A549 (cell line): ENCODE results near the gene DUOX2. TPM values are rescaled to one million over a fixed set of nuclear protein-coding genes. Genes with fewer than 3 reads are reported as not detected.
"Not testable (repeated sequence)": the region's sequence is repeated elsewhere in the genome, so short reads cannot be mapped to it uniquely, and the experiment has no call there.

Experiments used
- ATAC-seq, 2 experiments: fragments of 200-7000 bp in 1 of 2; fragments of >200 bp in 1 of 2; cut with Nextera tagmentation in 1 of 2; cut with Tn5 transposase in 1 of 2; 3 replicates each; pipeline versions ENCODE4 v1.8.0 to v1.9.1; 2018 to 2020; ENCODE audit warnings: mild to moderate bottlenecking in 1 of 2, moderate library complexity in 1 of 2
- CTCF ChIA-PET: fragments of 300-600 bp; sonication (Branson Sonifier 250); formaldehyde crosslinking; extraction: SDS; loops from one replicate; lab custom pipeline; 2021; ENCODE audit warnings: antibody characterized with exemption, inconsistent platforms; lab: Yijun Ruan, JAX
- POLR2A ChIA-PET: fragments of 350-600 bp; formaldehyde crosslinking; extraction: SDS; loops from one replicate; lab custom pipeline; 2021; ENCODE audit warnings: antibody characterized with exemption, inconsistent platforms; lab: Yijun Ruan, JAX
- DNase-seq, 2 experiments: peaks; one replicate each; pipeline versions ENCODE4 v3.0.0 to v3.0.0-alpha.2; 2011 to 2016; ENCODE audit warnings: low read depth in 1 of 2, low spot score in 1 of 2
- FAIRE-seq: peaks from 2 replicates; lab custom pipeline; 2011; peaks lifted over from hg19 to GRCh38; lab: Jason Lieb, UNC
- H3K27ac ChIP-seq, 2 experiments: fragments of >200 bp; sonication (Bioruptor Twin); formaldehyde crosslinking; 3 replicates each; pipeline ENCODE4 v1.5.1; 2016 to 2017
- H3K4me1 ChIP-seq: fragments of >200 bp; sonication (Bioruptor Twin); formaldehyde crosslinking; 3 replicates; pipeline ENCODE4 v1.6.1; 2016
- H3K4me2 ChIP-seq: fragments of >200 bp; sonication (Bioruptor Twin); formaldehyde crosslinking; 3 replicates; pipeline ENCODE4 v1.6.1; 2016
- H3K4me3 ChIP-seq: fragments of >200 bp; sonication (Bioruptor Twin); formaldehyde crosslinking; 3 replicates; pipeline ENCODE4 v1.5.1; 2016
- H3K9me3 ChIP-seq: fragments of >200 bp; sonication (Bioruptor Twin); formaldehyde crosslinking; 3 replicates; pipeline ENCODE4 v1.6.1; 2016
- CBX8 ChIP-seq: fragments of 200-600 bp; sonication (generic); IDR thresholded peaks from 2 replicates; pipeline ENCODE4 v1.6.1; 2016
- CTCF ChIP-seq: fragments of >200 bp; sonication (Bioruptor Twin); formaldehyde crosslinking; IDR thresholded peaks from 3 replicates; pipeline ENCODE4 v1.5.1; 2016
- HOXB13 ChIP-seq: fragments of 250-450 bp; sonication (Bioruptor Pico); IDR thresholded peaks from 2 replicates; pipeline ENCODE4 v1.5.0; 2020; ENCODE audit warnings: low read depth, mild to moderate bottlenecking, moderate library complexity
- HOXB5 ChIP-seq: fragments of 250-450 bp; sonication (Bioruptor Pico); IDR thresholded peaks from 2 replicates; pipeline ENCODE4 v1.5.0; 2020; ENCODE audit warnings: mild to moderate bottlenecking, moderate library complexity
- JUNB ChIP-seq: fragments of >200 bp; sonication (Bioruptor Twin); formaldehyde crosslinking; IDR thresholded peaks from 2 replicates; pipeline ENCODE4 v1.6.1; 2016
- KDM5A ChIP-seq: fragments of 200-600 bp; sonication (generic); IDR thresholded peaks from 2 replicates; pipeline ENCODE4 v1.6.1; 2016; ENCODE audit warnings: antibody characterized with exemption, mild to moderate bottlenecking
- MAZ ChIP-seq: fragments of 150-350 bp; IDR thresholded peaks from 2 replicates; pipeline ENCODE4 v1.6.1; 2014; ENCODE audit warnings: antibody characterized with exemption, low read depth, low read length, borderline replicate concordance
- NFE2L2 ChIP-seq: fragments of 150-350 bp; conservative IDR thresholded peaks from 2 replicates; pipeline ENCODE4 v1.6.1; 2014; ENCODE audit warnings: low read length
- NPAS2 ChIP-seq: fragments of 250-450 bp; sonication (Bioruptor Pico); IDR thresholded peaks from 2 replicates; pipeline ENCODE4 v1.8.0; 2022; ENCODE audit warnings: mild to moderate bottlenecking, moderate library complexity, borderline replicate concordance
- NR3C1 ChIP-seq: fragments of >200 bp; sonication (Bioruptor Twin); formaldehyde crosslinking; IDR thresholded peaks from 3 replicates; pipeline ENCODE4 v1.6.1; 2017
- RARB ChIP-seq: fragments of 250-450 bp; sonication (Bioruptor Pico); IDR thresholded peaks from 2 replicates; pipeline ENCODE4 v1.8.0; 2021; ENCODE audit warnings: mild to moderate bottlenecking, moderate library complexity
- RCOR1 ChIP-seq: fragments of 150-350 bp; IDR thresholded peaks from 2 replicates; pipeline ENCODE4 v1.6.1; 2014; ENCODE audit warnings: antibody characterized with exemption, low read length, low read depth
- RFX5 ChIP-seq: fragments of 450-650 bp; IDR thresholded peaks from 2 replicates; pipeline ENCODE4 v1.7.1; 2014; ENCODE audit warnings: antibody characterized with exemption, mild to moderate bottlenecking, moderate library complexity
- TFCP2L1 ChIP-seq: fragments of 250-450 bp; sonication (Bioruptor Pico); IDR thresholded peaks from 2 replicates; pipeline ENCODE4 v1.5.0; 2021; ENCODE audit warnings: mild to moderate bottlenecking
- WGBS: methylation state at CpG from one replicate; pipeline ENCODE4 v1.1.6; 2017; ENCODE audit errors: missing lambda C conversion rate; 5-methylcytosine and 5-hydroxymethylcytosine counted together
- polyA plus RNA-seq, 4 experiments: library from polyadenylated mRNA; depleted of rRNA in 3 of 4; stranded (reverse); fragments of >200 nt; fragmentation: RNase III in 1 of 4; extraction: RNeasy Plus Mini Kit Qiagen cat#74134 plus additional on column Dnase treatment in 1 of 4; gene quantifications; 2 replicates in 3 of 4; 3 replicates in 1 of 4; pipeline ENCODE4 v1.2.3, GENCODE V29; 2011 to 2017
- small RNA-seq, 6 experiments: library from RNA; depleted of rRNA; stranded (forward); fragments of <200 nt; gene quantifications; one replicate each; pipeline ENCODE3, GENCODE V24; 2012
- TF ChIP-seq, protein P1 (sequence below): fragments of 150-350 bp; IDR thresholded peaks from 2 replicates; pipeline ENCODE4 v1.6.1; 2014; ENCODE audit warnings: low read depth, mild to moderate bottlenecking, low read length

DUOX2 gene
- polyA plus RNA-seq, 2 of the 4 experiments (the other 2 are of a cell fraction): 0.05 to 0.06 TPM

GRCh38 chr15:45048794-45049631, 65.0 kb downstream of the DUOX2 start:
- no peaks in the 10 kb centered on the region for H3K4me1 ChIP-seq
- no peak overlapping the region for H3K27ac ChIP-seq
- no peak for FAIRE-seq
- CTCF ChIA-PET: no interaction called here
- no peaks in the 10 kb centered on the region for H3K9me3 ChIP-seq
- no peak overlapping the region for H3K4me3 ChIP-seq
- POLR2A ChIA-PET: no interaction called here
- WGBS: 83% methylated on average over 7 of the region's 7 CpGs
- no peak for ATAC-seq
- H3K4me2 ChIP-seq: no peak overlapping the region
- TF ChIP-seq TFCP2L1 (CRISPR knock-in tag) (no peak), RCOR1 (no peak), JUNB (no peak), RARB (no peak), HOXB13 (CRISPR knock-in tag) (no peak), MAZ (no peak), CBX8 (no peak), CTCF (no peak), NPAS2 (CRISPR knock-in tag) (no peak), RFX5 (no peak), HOXB5 (no peak), NR3C1 (no peak), KDM5A (no peak), NFE2L2 (no peak)
- TF ChIP-seq, protein P1, sequence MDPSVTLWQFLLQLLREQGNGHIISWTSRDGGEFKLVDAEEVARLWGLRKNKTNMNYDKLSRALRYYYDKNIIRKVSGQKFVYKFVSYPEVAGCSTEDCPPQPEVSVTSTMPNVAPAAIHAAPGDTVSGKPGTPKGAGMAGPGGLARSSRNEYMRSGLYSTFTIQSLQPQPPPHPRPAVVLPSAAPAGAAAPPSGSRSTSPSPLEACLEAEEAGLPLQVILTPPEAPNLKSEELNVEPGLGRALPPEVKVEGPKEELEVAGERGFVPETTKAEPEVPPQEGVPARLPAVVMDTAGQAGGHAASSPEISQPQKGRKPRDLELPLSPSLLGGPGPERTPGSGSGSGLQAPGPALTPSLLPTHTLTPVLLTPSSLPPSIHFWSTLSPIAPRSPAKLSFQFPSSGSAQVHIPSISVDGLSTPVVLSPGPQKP: no peak
- DNase-seq: no peak

DNA sequence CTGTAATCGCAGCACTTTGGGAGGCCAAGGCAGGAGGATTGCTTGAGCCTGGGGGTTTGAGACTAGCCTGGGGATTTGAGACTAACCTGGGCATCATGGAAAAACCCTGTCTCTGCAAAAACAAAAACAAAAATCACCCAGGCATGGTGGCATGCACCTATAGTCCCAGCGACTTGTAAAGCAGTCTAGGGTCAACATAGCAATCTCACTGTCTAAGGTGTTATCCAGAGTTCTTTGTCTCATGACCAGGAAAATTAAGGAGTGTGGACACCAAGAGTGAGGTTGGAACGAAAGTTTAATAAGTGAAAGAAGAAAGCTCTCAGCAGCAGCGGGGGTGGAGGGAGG, 65.6 kb downstream of the DUOX2 start:
- FAIRE-seq, H3K4me1 ChIP-seq, H3K4me3 ChIP-seq, H3K9me3 ChIP-seq, H3K4me2 ChIP-seq, POLR2A ChIA-PET, CTCF ChIA-PET, DNase-seq, H3K27ac ChIP-seq, ATAC-seq: not testable (repeated sequence)
- 93% methylated on average over 4 of the region's 4 CpGs for WGBS

- H3K4me1 ChIP-seq, FAIRE-seq, DNase-seq, ATAC-seq, H3K4me3 ChIP-seq, H3K27ac ChIP-seq, H3K9me3 ChIP-seq, CTCF ChIA-PET, H3K4me2 ChIP-seq, POLR2A ChIA-PET: not testable (repeated sequence)
- WGBS: 100% methylated on average over 1 of the region's 1 CpG
Measured at GRCh38 chr15:45044270-45044669, 69.7 kb downstream of the DUOX2 start.

DNA sequence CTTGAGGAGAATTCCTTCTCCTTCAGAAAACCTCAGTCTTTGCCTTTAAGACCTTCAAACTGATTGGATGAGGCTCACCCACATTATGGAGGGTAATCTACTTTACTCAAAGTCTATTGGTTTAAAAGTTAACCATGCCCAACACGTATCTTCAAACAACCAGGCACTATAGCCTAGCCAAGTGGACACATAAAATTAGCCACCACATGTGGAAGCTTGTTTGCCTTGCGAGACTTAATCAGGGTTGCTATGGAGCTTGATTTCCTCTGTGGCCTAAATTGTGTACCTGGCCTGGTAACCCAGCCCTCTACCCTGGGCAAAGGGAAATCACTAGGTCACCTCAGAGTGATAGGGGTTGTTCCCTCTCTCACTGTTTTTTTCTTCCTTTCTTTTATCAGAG, 71.1 kb downstream of the DUOX2 start:
- H3K27ac ChIP-seq, CTCF ChIA-PET, H3K9me3 ChIP-seq, POLR2A ChIA-PET, ATAC-seq, H3K4me3 ChIP-seq, DNase-seq, FAIRE-seq, H3K4me1 ChIP-seq, H3K4me2 ChIP-seq: not testable (repeated sequence)
- WGBS: 100% methylated on average over 1 of the region's 2 CpGs

Small RNA genes within 50 kb of the gene (small RNA-seq; reads per million reads assigned to genes)
- 0 reads per million in 6 experiments for gene RF00019

Other genes with a start within 250 kb of the DUOX2 start
- not detected in 2 replicates for gene TERB2, start 157.5 kb downstream of the DUOX2 start, polyA plus RNA-seq (2011; rRNA removed)
- not detected in 3 replicates for gene TERB2, start 157.5 kb downstream of the DUOX2 start, polyA plus RNA-seq (2017; fragmentation: RNase III; extraction: RNeasy Plus Mini Kit Qiagen cat#74134 plus additional on column Dnase treatment)
- gene SORD, start 91.0 kb downstream of the DUOX2 start, polyA plus RNA-seq (2011; rRNA removed): 49.8 and 51.1 TPM in 2 replicates
- 34.8 to 40.6 TPM (median 37.6 TPM) in 3 replicates for gene SORD, start 91.0 kb downstream of the DUOX2 start, polyA plus RNA-seq (2017; fragmentation: RNase III; extraction: RNeasy Plus Mini Kit Qiagen cat#74134 plus additional on column Dnase treatment)
- not detected in 2 replicates for gene DUOXA2, start 154 bp upstream of the DUOX2 start, polyA plus RNA-seq (2011; rRNA removed)
- not detected in 3 replicates for gene DUOXA2, start 154 bp upstream of the DUOX2 start, polyA plus RNA-seq (2017; fragmentation: RNase III; extraction: RNeasy Plus Mini Kit Qiagen cat#74134 plus additional on column Dnase treatment)
- gene DUOXA1, start 15.7 kb upstream of the DUOX2 start, polyA plus RNA-seq (2011; rRNA removed): 0.18 and 0.24 TPM in 2 replicates
- 0.23 to 0.49 TPM (median 0.30 TPM) in 3 replicates for gene DUOXA1, start 15.7 kb upstream of the DUOX2 start, polyA plus RNA-seq (2017; fragmentation: RNase III; extraction: RNeasy Plus Mini Kit Qiagen cat#74134 plus additional on column Dnase treatment)
- not detected in 2 replicates for gene DUOX1, start 15.8 kb upstream of the DUOX2 start, polyA plus RNA-seq (2011; rRNA removed)
- gene DUOX1, start 15.8 kb upstream of the DUOX2 start, polyA plus RNA-seq (2017; fragmentation: RNase III; extraction: RNeasy Plus Mini Kit Qiagen cat#74134 plus additional on column Dnase treatment): not detected in 3 replicates
- gene SHF, start 73.8 kb upstream of the DUOX2 start, polyA plus RNA-seq (2011; rRNA removed): 0.36 and 0.62 TPM in 2 replicates
- gene SHF, start 73.8 kb upstream of the DUOX2 start, polyA plus RNA-seq (2017; fragmentation: RNase III; extraction: RNeasy Plus Mini Kit Qiagen cat#74134 plus additional on column Dnase treatment): 0.85 to 1.1 TPM (median 1.1 TPM) in 3 replicates
- 0.13 and 0.35 TPM in 2 replicates for gene SLC28A2, start 138.1 kb upstream of the DUOX2 start, polyA plus RNA-seq (2011; rRNA removed)
- not detected in 3 replicates for gene SLC28A2, start 138.1 kb upstream of the DUOX2 start, polyA plus RNA-seq (2017; fragmentation: RNase III; extraction: RNeasy Plus Mini Kit Qiagen cat#74134 plus additional on column Dnase treatment)